ENCODE data around the gene MSANTD1. TPM values are rescaled to one million over a fixed set of nuclear protein-coding genes. Genes with fewer than 3 reads are reported as not detected.
A peak's percentile ranks its signal among the peaks of the same experiment; 100 is the strongest.

Gene MSANTD1
- polyA plus RNA-seq, 1 donor = 1.0 TPM

DNA sequence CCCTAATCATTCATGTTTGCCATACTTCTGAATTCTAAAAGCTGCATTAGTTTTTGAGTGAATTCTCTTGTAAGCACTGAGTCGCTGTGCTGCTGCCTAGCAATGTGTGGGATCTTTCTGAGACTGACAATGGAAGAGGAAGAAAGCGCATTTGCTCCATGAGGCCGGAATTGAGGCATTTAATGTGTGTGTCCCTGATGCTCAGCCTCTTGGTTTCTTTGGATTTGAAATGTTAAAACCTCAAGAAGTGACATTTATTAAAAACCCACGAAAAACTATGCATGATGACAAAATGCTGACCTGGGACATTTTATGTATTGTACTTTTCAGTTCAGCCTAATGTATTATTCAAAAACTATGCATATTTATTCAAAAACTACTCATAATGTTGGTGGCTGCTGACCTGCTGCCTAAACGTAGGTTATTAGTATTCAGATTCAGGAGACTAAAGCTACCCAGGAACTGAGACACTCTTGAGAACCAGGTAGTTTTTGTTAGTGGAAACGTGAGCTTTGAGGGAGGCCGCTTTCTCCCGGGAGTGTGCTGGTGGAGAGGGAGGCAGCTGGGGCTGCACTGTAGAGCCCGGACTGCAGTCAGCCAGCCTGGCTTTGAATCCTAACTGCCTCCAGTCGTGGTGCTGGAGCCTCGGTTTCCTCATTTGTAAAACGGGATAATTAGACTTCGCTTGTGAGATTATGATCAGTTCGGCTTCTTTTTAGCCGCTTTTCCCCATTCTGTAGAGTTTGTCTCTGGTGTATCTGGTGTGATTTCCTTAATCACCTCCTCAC lies 55.2 kb downstream of the MSANTD1 start:
- no peak for DNase-seq

- peak; percentile 67 for DNase-seq
These were observed 56.1 kb downstream of the MSANTD1 start for GRCh38 chr4:3304831-3305609.

DNA sequence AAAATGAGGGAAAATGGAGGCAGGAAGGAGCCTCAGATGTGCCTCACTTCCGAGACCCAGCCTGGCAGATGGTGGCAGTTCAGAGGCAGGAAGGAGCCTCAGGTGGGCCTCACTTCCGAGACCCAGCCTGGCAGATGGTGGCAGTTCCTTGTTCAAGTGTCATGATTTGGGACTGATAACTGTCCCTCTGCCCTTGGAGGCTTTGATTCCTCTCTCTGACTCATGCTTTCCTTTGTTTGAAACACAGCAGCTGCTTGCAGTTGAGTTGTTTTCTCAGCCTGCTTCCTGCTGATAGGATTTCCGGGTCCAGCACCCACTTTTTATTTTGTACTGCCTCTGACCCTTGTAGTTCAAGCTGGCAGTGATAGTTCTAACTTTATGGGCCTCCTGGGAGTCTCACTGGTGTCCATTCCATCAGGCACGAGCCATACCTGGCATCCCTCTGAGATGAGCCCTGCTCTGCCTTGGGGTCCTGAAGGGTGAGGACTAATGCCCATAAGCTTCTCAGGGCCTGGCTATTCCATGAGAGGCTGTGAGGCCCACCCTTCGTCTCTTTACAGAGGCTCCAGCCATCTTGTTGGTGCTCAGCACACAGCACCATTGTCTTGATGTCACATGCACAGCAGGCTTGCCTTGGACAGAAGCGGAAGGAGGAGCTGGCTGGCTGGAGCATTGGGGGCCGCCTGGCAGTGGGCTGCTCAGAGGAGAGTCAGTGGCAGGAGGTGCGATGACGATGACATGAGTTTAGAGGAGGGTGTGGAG lies 56.8 kb downstream of the MSANTD1 start:
- DNase-seq = no peak

Other genes starting within 250 kb of the MSANTD1 start
- not detected for gene HTT-AS, start 174.6 kb upstream of the MSANTD1 start, polyA plus RNA-seq (ENCODE audit: insufficient read length)
- 32.0 TPM for gene HTT, start 174.5 kb upstream of the MSANTD1 start, polyA plus RNA-seq (ENCODE audit: insufficient read length)
- 48.7 TPM for gene RGS12, start 43.9 kb downstream of the MSANTD1 start, polyA plus RNA-seq (ENCODE audit: insufficient read length)
- gene HGFAC, start 192.8 kb downstream of the MSANTD1 start, polyA plus RNA-seq (ENCODE audit: insufficient read length) = 3.0 TPM
- gene DOK7, start 214.1 kb downstream of the MSANTD1 start, polyA plus RNA-seq (ENCODE audit: insufficient read length) = 21.0 TPM